Stimulated activated CD8-positive, alpha-beta memory T cell treated with anti-CD3 and anti-CD28 coated beads, Interleukin-7, amount 100 ng/mL, for 4 hours (primary cell): ENCODE results near the gene DAP.

Source experiments
- DNase-seq, 2 donors: peaks; one replicate each; pipeline ENCODE4 v3.0.0-alpha.2; 2020; ENCODE audit warnings: low read depth in 2 of 2

DAP gene

GRCh38 chr5:10690460-10691440, 70.3 kb downstream of the DAP start:
- no peak for DNase-seq

- DNase-seq: no peak
Measured at GRCh38 chr5:10689391-10690081, 71.5 kb downstream of the DAP start.

GRCh38 chr5:10688651-10689171, 72.3 kb downstream of the DAP start:
- no peak for DNase-seq

GRCh38 chr5:10686890-10687289, 74.1 kb downstream of the DAP start:
- DNase-seq: no peak

GRCh38 chr5:10685115-10685521, 75.9 kb downstream of the DAP start:
- no peak for DNase-seq

- no peak for DNase-seq
Measured at GRCh38 chr5:10684303-10685086, 76.5 kb downstream of the DAP start.

GRCh38 chr5:10682801-10683525, 78.1 kb downstream of the DAP start:
- DNase-seq: no peak

- no peak for DNase-seq
Measured at GRCh38 chr5:10681731-10682679, 79.0 kb downstream of the DAP start.

- no peak for DNase-seq
Measured at GRCh38 chr5:10680876-10681481, 80.1 kb downstream of the DAP start.

- no peak for DNase-seq
Measured at GRCh38 chr5:10679336-10679988, 81.6 kb downstream of the DAP start.

GRCh38 chr5:10678244-10678643, 82.8 kb downstream of the DAP start:
- DNase-seq: no peak

GRCh38 chr5:10677533-10677932, 83.5 kb downstream of the DAP start:
- DNase-seq: no peak

- DNase-seq: no peak
Measured at GRCh38 chr5:10676946-10677345, 84.1 kb downstream of the DAP start.

- no peak for DNase-seq
Measured at GRCh38 chr5:10676224-10676623, 84.8 kb downstream of the DAP start.

- DNase-seq: no peak
Measured at GRCh38 chr5:10675177-10675700, 85.8 kb downstream of the DAP start.

GRCh38 chr5:10674582-10674981, 86.5 kb downstream of the DAP start:
- DNase-seq: no peak

GRCh38 chr5:10674096-10674495, 86.9 kb downstream of the DAP start:
- no peak for DNase-seq

- DNase-seq: no peak
Measured at GRCh38 chr5:10673407-10673806, 87.6 kb downstream of the DAP start.

GRCh38 chr5:10673017-10673389, 88.0 kb downstream of the DAP start:
- no peak for DNase-seq
